ENCODE measurements around the gene LAMA5. TPM values are rescaled to one million over a fixed set of nuclear protein-coding genes. Genes with fewer than 3 reads are reported as not detected.

Gene LAMA5
- total RNA-seq, 2 experiments from 2014 or later: 0.16 to 0.78 TPM

GRCh38 chr20:62404761-62405107 lies 37.6 kb upstream of the LAMA5 start:
- Histone ChIP-seq H3K27me3 (ENCODE audit: control insufficient read depth in 1 of 2, insufficient read depth in 2 of 2, low read length in 2 of 2) (no peaks in the 10 kb centered on the region), H3K4me3 (ENCODE audit: low read length) (no peak overlapping the region), H3K4me1 (ENCODE audit: insufficient read depth, low read length) (peaks cover 37% of the 10 kb centered on the region), H3K27ac (ENCODE audit: low read depth in 1 of 2, low read length in 2 of 2) (no peak overlapping the region), H3K9me3 (ENCODE audit: control insufficient read depth in 1 of 2, insufficient read depth in 1 of 2, low read length in 2 of 2) (peaks cover 0 to 9% of the 10 kb centered on the region in 2 experiments), H3K36me3 (ENCODE audit: insufficient read depth, low read length) (peaks cover 2% of the 10 kb centered on the region)
- no peak overlapping the region for H3K27ac Mint-ChIP-seq
- TF ChIP-seq, protein P1, sequence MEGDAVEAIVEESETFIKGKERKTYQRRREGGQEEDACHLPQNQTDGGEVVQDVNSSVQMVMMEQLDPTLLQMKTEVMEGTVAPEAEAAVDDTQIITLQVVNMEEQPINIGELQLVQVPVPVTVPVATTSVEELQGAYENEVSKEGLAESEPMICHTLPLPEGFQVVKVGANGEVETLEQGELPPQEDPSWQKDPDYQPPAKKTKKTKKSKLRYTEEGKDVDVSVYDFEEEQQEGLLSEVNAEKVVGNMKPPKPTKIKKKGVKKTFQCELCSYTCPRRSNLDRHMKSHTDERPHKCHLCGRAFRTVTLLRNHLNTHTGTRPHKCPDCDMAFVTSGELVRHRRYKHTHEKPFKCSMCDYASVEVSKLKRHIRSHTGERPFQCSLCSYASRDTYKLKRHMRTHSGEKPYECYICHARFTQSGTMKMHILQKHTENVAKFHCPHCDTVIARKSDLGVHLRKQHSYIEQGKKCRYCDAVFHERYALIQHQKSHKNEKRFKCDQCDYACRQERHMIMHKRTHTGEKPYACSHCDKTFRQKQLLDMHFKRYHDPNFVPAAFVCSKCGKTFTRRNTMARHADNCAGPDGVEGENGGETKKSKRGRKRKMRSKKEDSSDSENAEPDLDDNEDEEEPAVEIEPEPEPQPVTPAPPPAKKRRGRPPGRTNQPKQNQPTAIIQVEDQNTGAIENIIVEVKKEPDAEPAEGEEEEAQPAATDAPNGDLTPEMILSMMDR (IDR thresholded peaks at IDR 0.05): no peak
- peaks cover 18% of the 10 kb centered on the region for H3K4me1 Mint-ChIP-seq (ENCODE audit: low read depth)
- no peaks in the 10 kb centered on the region for H3K27me3 Mint-ChIP-seq
- H3K4me3 Mint-ChIP-seq: peak overlapping the region; percentile 84
- H3K9me3 Mint-ChIP-seq: no peaks in the 10 kb centered on the region
- POLR2A ChIA-PET: no interaction called here
- DNase-seq (no peak), ATAC-seq (ENCODE audit: poor library complexity) (no peak)
- H3K36me3 Mint-ChIP-seq (ENCODE audit: low read depth): no peaks in the 10 kb centered on the region
- intact Hi-C loops (cut with DNase I, micrococcal nuclease): loop anchor here in 1 of 2 experiments (1.0 to 5.0 kb wide), 6 partner anchors 17 to 868 kb away; partner anchors contain the start of genes ARFGAP1, GID8, MTG2 and OSBPL2
- CTCF ChIA-PET: no interaction called here

DNA sequence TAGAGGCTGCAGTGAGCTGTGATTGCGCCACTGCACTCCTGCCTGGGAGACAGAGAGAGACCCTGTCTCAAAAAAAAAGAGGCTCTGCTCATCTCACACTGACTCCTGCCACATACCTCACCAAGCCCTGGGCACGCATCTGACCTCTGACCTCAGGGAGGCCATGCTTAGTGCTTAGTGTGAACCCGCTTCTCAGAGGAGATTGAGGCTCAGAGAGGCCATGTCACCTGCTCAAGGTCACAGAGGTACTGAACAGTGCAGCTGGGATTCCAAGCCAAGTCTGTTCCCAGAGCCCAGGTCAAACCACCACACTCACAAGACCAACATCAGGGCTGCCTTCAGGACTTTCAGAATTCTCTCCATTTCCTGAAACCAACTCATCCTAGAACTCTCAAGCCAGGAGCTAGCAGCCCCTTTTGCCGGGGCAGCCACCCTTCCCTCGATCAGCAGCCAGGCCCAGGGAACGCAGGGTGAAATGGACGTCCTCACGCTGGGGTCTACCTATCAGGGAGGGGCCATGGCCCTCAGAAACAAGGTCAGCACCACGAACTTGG lies 37.1 kb upstream of the LAMA5 start:
- Mint-ChIP-seq H3K4me3 (peak overlapping the region; percentile 73), H3K27ac (no peak overlapping the region), H3K27me3 (no peaks in the 10 kb centered on the region), H3K36me3 (ENCODE audit: low read depth) (no peaks in the 10 kb centered on the region), H3K4me1 (ENCODE audit: low read depth) (peaks cover 14% of the 10 kb centered on the region), H3K9me3 (no peaks in the 10 kb centered on the region)
- H3K9me3 ChIP-seq (ENCODE audit: control insufficient read depth in 1 of 2, insufficient read depth in 1 of 2, low read length in 2 of 2): peaks cover 0 to 9% of the 10 kb centered on the region in 2 experiments
- ATAC-seq (ENCODE audit: poor library complexity) (no peak), DNase-seq (no peak)
- no peaks in the 10 kb centered on the region for H3K27me3 ChIP-seq (ENCODE audit: control insufficient read depth in 1 of 2, insufficient read depth in 2 of 2, low read length in 2 of 2)
- H3K4me3 ChIP-seq (ENCODE audit: low read length): no peak overlapping the region
- intact Hi-C loops (cut with DNase I, micrococcal nuclease): loop anchor here in 1 of 2 experiments (5.0 kb wide), 1 partner anchor 222 kb away; the partner anchor contains the start of gene MTG2
- ChIA-PET POLR2A (no interaction called here), CTCF (no interaction called here)
- H3K36me3 ChIP-seq (ENCODE audit: insufficient read depth, low read length): peaks cover 2% of the 10 kb centered on the region
- TF ChIP-seq, protein P1 (IDR thresholded peaks at IDR 0.05): no peak
- H3K4me1 ChIP-seq (ENCODE audit: insufficient read depth, low read length): peaks cover 33% of the 10 kb centered on the region
- H3K27ac ChIP-seq (ENCODE audit: low read depth in 1 of 2, low read length in 2 of 2): no peak overlapping the region

DNA sequence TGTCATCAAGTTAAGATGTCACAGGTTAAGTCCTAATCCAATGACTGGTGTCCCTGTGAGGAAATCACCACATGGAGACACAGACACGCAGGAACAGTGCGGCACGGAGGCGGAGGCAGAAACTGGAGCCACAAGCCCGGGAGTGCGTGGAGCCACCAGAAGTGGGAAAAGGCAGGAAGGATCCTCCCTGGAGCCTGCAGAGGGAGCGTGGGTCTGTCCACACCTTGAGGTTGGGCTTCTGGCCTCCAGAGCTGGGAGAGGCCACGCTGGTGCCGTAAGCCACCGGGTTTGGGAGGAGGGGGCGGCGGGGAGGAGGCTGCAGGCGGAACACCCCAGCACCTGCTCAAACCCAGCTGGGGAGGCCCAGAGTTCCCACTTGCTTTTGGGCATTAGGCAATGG lies 36.2 kb upstream of the LAMA5 start:
- Mint-ChIP-seq H3K36me3 (ENCODE audit: low read depth) (no peaks in the 10 kb centered on the region), H3K4me1 (ENCODE audit: low read depth) (peaks cover 14% of the 10 kb centered on the region), H3K27me3 (no peaks in the 10 kb centered on the region), H3K27ac (no peak overlapping the region), H3K4me3 (peak overlapping the region; percentile 56), H3K9me3 (no peaks in the 10 kb centered on the region)
- CTCF ChIA-PET: no interaction called here
- POLR2A ChIA-PET: no interaction called here
- ATAC-seq (ENCODE audit: poor library complexity) (no peak), DNase-seq (no peak)
- Histone ChIP-seq H3K9me3 (ENCODE audit: control insufficient read depth in 1 of 2, insufficient read depth in 1 of 2, low read length in 2 of 2) (peaks cover 0 to 11% of the 10 kb centered on the region in 2 experiments), H3K4me1 (ENCODE audit: insufficient read depth, low read length) (peaks cover 33% of the 10 kb centered on the region), H3K36me3 (ENCODE audit: insufficient read depth, low read length) (peaks cover 2% of the 10 kb centered on the region), H3K27ac (ENCODE audit: low read depth in 1 of 2, low read length in 2 of 2) (no peak overlapping the region), H3K4me3 (ENCODE audit: low read length) (no peak overlapping the region), H3K27me3 (ENCODE audit: control insufficient read depth in 1 of 2, insufficient read depth in 2 of 2, low read length in 2 of 2) (no peaks in the 10 kb centered on the region)
- intact Hi-C loops (cut with DNase I, micrococcal nuclease): loop anchor here in 1 of 2 experiments (5.0 kb wide), 1 partner anchor 221 kb away; the partner anchor contains the start of gene MTG2
- TF ChIP-seq, protein P1 (IDR thresholded peaks at IDR 0.05): no peak
